GM18858 (cell line): ENCODE measurements around the gene NHERF2.
"Not testable (repeated sequence)": the region's sequence is repeated elsewhere in the genome, so short reads cannot be mapped to it uniquely, and the experiment has no call there.

ENCODE experiments used
- ATAC-seq: cut with Tn5 transposase; IDR thresholded peaks from one replicate; pipeline ENCODE4 v1.9.1; 2021; ENCODE audit not compliant: unreplicated experiment

NHERF2 gene

DNA sequence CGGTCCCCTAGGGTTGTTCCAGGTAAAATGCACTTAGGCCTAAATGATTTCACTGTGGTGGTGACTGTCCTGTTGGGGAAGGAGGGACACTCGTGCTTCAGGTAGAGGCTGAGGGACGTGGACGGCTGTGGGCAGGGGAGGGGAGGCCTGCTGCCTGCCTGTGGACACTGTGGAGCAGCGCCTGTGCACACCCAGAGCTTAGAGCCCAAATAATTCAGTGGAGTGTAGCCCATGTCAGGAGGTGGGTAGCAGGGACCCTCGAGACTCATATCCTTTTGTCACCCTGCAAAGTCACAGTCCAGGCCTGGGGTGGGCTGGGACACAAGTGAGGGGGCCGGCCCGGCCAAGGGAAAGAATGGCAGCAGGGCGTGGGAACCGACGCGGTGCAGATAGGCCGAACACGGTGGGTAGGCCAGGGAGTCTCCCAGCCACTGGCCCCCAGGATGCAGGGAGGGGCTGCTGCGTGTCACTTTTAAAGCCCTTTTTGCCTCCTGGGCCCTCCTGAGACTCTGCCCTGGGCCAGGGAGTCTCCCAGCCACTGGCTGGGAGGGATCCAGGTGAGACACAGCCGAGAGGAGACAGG lies 733 bp upstream of the NHERF2 start:
- no peak for ATAC-seq

DNA sequence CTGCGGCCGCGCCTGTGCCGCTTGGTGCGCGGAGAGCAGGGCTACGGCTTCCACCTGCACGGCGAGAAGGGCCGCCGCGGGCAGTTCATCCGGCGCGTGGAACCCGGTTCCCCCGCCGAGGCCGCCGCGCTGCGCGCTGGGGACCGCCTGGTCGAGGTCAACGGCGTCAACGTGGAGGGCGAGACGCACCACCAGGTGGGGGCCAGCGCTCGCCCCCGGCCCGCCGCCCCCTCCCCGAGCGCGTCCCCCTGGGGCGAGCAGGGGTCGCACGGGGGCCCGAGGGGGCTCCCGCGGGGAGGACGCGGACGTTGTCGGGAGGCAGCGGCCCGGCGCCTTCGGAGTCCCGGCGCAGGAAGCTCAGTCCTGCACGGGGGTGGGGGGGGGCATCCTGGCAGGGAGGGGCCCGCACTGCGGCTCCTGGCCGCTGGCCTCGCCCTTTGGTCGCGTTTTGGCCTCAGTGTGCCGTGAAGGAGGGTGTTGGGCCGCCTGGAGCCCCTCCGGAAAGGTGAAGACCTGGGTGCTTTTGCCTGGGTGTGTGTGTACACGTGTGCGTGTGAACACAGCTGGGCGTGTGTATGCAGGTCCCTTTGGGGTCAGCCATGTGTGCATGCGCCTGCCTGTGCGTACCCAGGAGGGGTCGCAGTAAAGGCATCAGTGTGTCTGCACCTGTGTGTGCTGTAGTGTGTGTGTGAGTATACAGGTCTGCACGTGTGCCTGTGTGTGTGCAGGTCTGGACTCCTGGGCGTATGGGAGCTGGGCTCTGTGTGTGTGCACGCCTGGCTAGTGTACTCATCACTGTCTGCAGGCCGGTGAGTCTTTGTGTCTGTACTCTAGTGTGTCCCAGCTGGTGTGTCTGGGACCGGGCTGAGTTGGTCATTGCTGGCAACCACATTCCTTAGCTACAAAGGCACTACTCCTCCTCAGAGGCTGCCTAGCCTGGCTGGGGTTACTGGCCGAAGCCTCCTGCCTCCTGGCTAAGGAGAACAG lies 615 bp downstream of the NHERF2 start:
- ATAC-seq = no peak

DNA sequence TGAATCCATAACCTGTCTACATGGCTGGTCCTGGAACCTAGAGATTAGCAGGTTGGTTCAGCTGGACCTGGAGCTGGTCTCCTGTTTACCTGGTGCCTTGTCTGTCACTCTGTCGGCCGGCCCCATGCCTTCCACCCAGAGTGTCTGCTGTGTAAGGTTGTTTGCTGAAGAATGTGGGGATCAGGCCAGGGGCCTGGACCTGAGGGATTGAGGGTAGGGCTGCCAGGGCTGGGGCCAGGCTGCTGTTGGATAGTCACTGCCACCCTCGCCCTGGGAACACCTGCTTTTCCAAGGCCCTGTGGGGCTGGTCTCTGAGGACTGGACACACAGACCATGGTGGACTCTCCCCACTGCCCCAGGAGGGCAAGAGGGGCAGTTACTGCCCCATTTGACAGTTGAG lies 1.4 kb downstream of the NHERF2 start:
- no peak for ATAC-seq

DNA sequence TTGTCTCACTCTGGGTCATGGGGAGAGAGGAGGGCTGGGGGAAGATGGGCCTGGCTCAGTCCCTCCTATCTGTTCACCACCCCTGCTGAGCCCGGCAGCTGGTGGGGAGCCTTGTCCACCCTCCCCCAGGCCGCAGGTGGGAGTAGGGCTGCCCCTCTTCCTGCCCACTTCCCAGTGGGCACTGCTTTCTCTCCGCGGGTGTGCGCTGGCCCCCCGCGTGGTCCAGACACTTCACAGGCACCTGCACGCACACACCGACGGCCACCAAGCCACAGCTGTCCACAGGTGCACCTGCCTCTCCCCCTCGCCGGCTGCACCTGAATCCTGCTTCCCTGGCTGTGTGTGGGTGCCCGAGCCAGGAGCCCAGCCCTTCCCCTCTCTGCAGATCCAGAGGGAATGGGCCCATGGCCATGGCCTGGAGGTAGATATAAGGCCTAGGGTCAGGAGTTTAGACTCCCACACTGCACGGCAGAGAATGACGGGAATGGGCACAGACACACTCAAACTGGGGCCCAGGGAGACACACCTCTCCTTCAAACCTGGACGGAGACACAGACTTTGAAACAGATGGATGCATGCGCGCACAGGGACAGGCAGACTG lies 2.0 kb downstream of the NHERF2 start:
- ATAC-seq = no peak

DNA sequence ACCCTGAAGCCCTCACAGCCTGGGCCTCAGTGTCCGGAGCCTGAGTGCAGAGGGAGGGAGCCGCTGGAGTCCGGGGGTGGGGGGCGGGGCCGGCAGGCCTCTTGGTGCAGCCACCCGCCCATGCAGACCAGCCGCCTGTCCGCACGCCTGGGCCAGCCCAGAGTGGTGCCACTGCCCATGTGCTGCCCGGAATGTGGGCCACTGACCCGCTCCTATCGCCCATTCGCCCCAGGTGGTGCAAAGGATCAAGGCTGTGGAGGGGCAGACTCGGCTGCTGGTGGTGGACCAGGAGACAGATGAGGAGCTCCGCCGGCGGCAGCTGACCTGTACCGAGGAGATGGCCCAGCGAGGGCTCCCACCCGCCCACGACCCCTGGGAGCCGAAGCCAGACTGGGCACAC lies 2.6 kb downstream of the NHERF2 start:
- no peak for ATAC-seq

DNA sequence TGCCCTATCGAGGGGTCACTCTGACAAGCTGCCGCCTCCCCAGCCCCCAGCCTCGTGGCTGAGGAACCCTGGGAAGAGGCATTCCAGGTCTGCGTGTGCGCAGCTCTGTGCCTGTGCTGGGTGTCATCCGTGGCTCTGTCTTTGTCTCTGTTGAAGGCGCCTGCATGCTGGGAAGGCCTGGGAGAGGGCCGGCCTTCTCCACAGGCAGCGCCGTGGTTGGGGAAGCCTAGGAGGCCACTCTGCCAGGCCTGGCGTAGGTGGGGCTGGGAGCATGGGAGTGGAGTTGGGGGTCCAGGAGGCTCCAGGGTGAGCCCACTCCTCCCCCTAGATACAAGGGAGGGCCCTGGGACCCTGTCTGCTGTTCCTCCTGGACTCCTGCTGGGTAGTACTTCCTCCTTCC lies 3.3 kb downstream of the NHERF2 start:
- ATAC-seq = no peak

DNA sequence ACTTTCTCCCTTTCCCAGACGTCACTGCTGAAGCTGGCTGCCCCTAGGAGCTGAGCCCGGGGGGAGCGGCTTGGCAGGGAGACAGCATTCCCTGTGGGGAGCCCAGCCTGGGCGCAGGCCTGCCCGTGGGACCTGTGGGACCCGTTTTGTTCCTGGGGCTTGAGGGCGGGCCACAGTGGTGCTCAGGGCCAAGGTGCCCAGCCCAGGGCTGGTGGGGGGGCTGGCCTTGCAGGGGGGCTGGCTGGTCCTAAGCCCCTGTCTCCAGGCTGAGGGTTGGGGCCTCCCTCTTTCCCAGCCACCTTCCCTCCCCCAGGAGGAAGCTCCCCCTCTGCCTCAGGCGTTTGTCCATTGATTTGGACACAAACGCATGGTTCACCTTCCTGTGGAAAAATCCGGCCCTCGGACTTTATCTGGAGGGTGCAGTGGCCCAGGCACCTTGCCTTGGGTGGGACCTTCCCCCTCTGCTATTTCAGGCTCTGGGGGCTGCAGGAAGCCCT lies 4.4 kb downstream of the NHERF2 start:
- no peak for ATAC-seq

GRCh38 chr16:2032285-2033056 lies 5.8 kb downstream of the NHERF2 start:
- ATAC-seq = no peak

- no peak for ATAC-seq
These were observed 6.6 kb downstream of the NHERF2 start for GRCh38 chr16:2033057-2033908.

GRCh38 chr16:2033909-2034695 lies 7.4 kb downstream of the NHERF2 start:
- ATAC-seq = not testable (repeated sequence)

DNA sequence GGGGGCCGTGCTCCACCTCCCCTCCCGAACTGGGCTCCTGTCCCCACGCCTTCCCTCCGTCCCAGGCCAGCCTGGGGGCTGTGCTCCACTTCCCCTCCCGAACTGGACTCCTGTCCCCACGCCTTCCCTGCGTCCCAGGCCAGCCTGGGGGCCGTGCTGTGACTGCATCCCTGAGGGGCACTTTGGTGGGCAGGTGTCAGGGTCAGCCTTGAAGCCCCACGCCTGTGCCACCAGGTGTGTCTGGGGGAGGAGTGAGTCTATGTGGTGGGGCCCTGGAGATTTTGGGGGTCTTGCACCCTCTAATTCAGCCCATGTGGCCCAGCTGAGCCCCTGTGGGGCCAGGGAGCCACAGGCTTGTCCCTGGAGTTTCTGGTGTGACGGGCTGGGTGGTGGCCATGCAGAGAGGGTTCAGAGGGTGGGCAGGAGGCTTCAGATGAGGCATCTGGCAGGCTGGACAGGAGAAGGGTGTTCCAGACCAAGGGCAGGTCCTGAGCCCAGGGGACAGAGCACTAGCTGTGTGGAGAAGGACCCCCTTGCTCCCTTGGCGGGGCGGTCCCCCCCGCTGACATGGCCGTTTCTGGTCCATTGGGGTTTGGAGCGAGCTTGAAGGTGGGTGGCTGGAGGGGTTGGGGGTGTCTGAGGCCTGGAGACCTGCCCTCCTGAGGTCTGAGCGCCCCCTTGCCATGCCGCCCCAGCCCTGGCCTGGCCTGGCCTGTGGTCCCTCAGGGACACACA lies 8.2 kb downstream of the NHERF2 start:
- ATAC-seq = no peak

GRCh38 chr16:2035431-2036199 lies 8.9 kb downstream of the NHERF2 start:
- no peak for ATAC-seq

DNA sequence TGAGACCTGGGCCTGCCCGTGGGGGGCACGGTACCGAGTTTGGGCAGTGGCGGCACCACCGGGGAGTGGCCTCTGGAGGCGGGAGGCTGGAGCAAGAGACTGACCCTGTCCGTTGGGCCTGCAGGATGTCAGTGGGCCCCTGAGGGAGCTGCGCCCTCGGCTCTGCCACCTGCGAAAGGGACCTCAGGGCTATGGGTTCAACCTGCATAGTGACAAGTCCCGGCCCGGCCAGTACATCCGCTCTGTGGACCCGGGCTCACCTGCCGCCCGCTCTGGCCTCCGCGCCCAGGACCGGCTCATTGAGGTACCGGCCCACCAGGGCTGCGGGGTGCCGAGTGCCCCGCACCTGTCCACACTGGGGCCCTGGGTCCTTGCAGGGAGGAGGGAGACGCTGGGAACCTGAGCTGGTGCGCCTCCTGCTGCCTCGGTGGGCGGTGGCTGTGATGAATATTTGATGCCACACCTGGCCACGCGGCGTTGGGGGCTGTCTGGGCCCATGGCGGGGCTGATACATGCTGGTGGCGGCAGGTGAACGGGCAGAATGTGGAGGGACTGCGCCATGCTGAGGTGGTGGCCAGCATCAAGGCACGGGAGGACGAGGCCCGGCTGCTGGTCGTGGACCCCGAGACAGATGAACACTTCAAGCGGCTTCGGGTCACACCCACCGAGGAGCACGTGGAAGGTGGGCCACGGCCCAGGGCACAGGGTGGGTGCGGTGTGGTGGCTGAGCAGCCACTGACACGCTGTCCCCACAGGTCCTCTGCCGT lies 9.7 kb downstream of the NHERF2 start:
- ATAC-seq = no peak

- ATAC-seq = no peak
These were observed 10.4 kb downstream of the NHERF2 start for GRCh38 chr16:2037115-2037514.

DNA sequence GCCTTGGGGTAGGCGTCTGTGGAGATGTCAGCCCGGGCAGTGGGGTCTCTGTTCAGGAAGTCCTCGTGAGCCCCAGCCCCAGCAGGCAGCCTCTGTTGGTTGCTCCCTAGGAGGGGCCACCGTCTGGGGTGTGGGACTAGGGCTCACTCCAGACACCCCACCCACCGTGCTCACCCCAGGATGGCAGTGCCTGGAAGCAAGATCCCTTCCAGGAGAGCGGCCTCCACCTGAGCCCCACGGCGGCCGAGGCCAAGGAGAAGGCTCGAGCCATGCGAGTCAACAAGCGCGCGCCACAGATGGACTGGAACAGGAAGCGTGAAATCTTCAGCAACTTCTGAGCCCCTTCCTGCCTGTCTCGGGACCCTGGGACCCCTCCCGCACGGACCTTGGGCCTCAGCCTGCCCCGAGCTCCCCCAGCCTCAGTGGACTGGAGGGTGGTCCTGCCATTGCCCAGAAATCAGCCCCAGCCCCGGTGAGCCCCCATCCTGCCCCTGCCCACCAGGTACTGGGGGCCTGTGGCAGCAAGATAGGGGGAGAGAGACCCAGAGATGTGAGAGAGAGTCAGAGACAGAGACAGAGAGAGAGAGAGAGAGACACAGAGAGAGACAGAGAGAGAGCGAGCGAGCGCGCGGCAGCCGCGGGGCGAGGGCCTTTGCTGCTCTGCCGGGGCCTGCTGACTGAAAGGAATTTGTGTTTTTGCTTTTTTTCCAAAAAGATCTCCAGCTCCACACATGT lies 11.1 kb downstream of the NHERF2 start:
- no peak for ATAC-seq

DNA sequence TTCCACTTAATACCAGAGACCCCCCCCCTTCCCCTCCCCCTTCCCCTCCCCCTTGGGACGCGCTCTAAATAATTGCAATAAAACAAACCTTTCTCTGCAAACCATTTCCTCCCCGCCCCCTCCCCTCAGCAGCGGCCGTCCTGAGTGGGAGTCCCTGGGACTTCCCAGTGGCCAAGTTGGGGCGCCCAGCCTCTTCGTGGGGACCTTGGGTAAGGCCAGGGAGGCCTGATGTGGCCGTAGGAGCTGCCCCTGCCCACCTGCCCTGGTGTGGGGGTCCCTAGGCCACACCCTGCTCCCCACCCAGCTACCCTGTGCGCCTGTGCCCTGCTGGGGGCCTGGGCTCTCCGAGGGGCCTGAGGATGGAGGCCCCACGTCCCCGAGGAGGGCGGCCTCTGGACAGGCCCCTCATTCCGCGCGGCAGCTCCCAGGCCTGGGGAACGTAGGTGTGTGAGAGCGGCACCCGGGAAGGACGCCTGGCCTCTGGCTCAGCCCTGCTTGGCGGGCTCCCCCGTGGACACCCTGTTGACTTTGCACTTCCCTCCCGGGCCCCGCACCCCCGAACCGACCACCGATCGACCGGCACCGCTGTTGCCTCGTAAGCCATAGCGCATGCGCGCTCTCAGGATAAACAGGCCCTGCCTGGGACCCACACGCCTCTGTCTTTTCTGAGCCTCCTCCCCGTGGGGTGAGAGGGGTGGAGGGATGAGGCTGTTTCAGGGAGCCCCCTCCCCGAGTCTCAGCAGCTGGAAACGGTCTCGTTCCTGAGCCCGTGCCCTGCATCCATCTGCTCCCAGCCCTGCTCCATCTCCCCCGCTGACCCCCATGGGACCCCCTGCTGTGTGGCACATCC lies 11.9 kb downstream of the NHERF2 start:
- ATAC-seq = no peak
